Activated CD4-positive, alpha-beta T cell treated with anti-CD3 and anti-CD28 coated beads, Interleukin-2, amount 10 ng/mL, durations not matched to agents 7 days and 5 days (primary cell): ENCODE data around the gene LAMA3. TPM values are rescaled to one million over a fixed set of nuclear protein-coding genes. Genes with fewer than 3 reads are reported as not detected.

Experiments used
- CTCF ChIA-PET: fragments of 350-600 bp; sonication (Branson Sonifier 250); formaldehyde crosslinking; loops from one replicate; lab custom pipeline; 2021; ENCODE audit warnings: antibody characterized with exemption; lab: Charles Lee
- POLR2A ChIA-PET: fragments of 350-600 bp; sonication (Branson Sonifier 250); formaldehyde crosslinking; loops from one replicate; lab custom pipeline; 2021; ENCODE audit warnings: antibody characterized with exemption; lab: Charles Lee
- DNase-seq: peaks from one replicate; pipeline ENCODE4 v3.0.0-alpha.2; 2020
- H3K27ac Mint-ChIP-seq: one replicate; pipeline ENCODE4 v1.8.0; 2021; ENCODE audit warnings: mild to moderate bottlenecking, moderate library complexity, mixed read lengths
- H3K27me3 Mint-ChIP-seq: one replicate; pipeline ENCODE4 v1.8.0; 2021; ENCODE audit warnings: mixed read lengths
- H3K36me3 Mint-ChIP-seq: one replicate; pipeline ENCODE4 v1.8.0; 2021; ENCODE audit warnings: low read depth, mixed read lengths
- H3K4me1 Mint-ChIP-seq: one replicate; pipeline ENCODE4 v1.8.0; 2021; ENCODE audit warnings: mixed read lengths
- H3K4me3 Mint-ChIP-seq: one replicate; pipeline ENCODE4 v1.8.0; 2021; ENCODE audit warnings: mild to moderate bottlenecking, moderate library complexity, mixed read lengths
- H3K9me3 Mint-ChIP-seq: one replicate; pipeline ENCODE4 v1.8.0; 2021; ENCODE audit warnings: mixed read lengths
- total RNA-seq, 2 experiments: library from RNA; stranded (reverse); gene quantifications; one replicate each; pipeline ENCODE4 v1.2.3, GENCODE V29; 2021

The LAMA3 gene
- total RNA-seq, 2 experiments from 2014 or later: 0.20 to 0.54 TPM

DNA sequence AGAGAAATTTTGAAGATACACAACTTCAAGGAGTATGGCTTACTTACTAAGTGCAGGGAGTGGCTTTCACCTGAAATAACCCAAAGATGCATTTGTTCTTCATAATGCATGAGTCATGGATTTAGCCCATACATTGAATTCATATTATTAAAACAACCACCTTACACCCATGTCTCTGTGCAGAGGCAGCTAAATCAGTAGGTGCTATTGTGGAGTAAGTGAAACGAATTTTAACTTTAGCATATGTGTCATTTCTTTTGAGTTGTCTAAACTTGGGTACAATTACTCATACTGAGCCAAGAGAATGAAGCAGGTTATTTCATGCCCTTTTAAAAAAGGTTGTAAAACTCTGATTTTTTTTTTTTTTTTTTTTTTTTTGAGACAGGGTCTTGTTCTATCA is 15.5 kb upstream of the LAMA3 start:
- no peaks in the 10 kb centered on the region for H3K4me1 Mint-ChIP-seq
- CTCF ChIA-PET: no interaction called here
- no peak overlapping the region for H3K27ac Mint-ChIP-seq
- peaks cover 16% of the 10 kb centered on the region for H3K27me3 Mint-ChIP-seq
- DNase-seq: no peak
- POLR2A ChIA-PET: no interaction called here
- H3K9me3 Mint-ChIP-seq: no peaks in the 10 kb centered on the region
- no peaks in the 10 kb centered on the region for H3K36me3 Mint-ChIP-seq
- H3K4me3 Mint-ChIP-seq: no peak overlapping the region

DNA sequence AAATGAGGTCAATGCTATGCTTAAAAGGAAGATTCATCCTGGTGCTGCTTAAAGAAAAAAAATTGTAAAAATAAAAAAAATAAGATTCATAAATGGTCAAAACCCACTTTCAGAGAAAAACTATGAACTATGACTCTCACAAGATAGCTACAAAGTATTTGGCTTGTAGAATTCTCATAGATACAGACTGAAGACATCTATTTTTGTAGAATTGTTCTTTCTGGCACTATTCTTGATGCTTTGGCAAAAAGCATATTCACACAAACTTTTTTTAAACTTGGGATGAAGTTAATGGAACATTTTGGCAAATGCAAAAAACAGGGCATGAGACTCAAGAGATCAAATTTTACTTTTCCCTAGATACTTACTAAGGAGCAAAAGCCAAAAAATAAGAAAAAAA is 14.0 kb upstream of the LAMA3 start:
- no peak for DNase-seq
- no peaks in the 10 kb centered on the region for H3K4me1 Mint-ChIP-seq
- no peak overlapping the region for H3K4me3 Mint-ChIP-seq
- POLR2A ChIA-PET: no interaction called here
- CTCF ChIA-PET: no interaction called here
- H3K27ac Mint-ChIP-seq: no peak overlapping the region
- no peaks in the 10 kb centered on the region for H3K36me3 Mint-ChIP-seq
- peaks cover 21% of the 10 kb centered on the region for H3K27me3 Mint-ChIP-seq
- no peaks in the 10 kb centered on the region for H3K9me3 Mint-ChIP-seq

DNA sequence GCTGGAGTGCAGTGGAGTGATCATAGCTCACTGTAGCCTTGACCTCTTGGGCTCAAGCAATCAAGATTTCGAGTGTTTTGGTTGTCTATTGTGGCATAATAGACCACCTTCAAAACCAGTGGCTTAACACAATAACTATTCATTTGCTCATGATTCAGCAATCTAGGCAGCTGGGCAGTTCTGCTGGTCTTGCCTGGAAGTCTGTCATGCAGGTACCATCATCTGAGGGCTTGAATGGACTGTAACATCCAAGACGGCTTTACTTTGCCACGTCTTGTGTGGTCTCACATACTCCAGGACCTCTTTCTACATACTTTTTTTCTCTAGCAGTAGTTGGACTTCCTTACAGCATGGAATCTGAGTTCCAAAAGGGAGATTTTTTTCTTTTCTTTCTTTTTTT is 13.4 kb upstream of the LAMA3 start:
- H3K9me3 Mint-ChIP-seq: no peaks in the 10 kb centered on the region
- ChIA-PET POLR2A (no interaction called here), CTCF (no interaction called here)
- H3K27me3 Mint-ChIP-seq: peaks cover 24% of the 10 kb centered on the region
- DNase-seq: no peak
- H3K27ac Mint-ChIP-seq: no peak overlapping the region
- no peaks in the 10 kb centered on the region for H3K36me3 Mint-ChIP-seq
- no peaks in the 10 kb centered on the region for H3K4me1 Mint-ChIP-seq
- no peak overlapping the region for H3K4me3 Mint-ChIP-seq

DNA sequence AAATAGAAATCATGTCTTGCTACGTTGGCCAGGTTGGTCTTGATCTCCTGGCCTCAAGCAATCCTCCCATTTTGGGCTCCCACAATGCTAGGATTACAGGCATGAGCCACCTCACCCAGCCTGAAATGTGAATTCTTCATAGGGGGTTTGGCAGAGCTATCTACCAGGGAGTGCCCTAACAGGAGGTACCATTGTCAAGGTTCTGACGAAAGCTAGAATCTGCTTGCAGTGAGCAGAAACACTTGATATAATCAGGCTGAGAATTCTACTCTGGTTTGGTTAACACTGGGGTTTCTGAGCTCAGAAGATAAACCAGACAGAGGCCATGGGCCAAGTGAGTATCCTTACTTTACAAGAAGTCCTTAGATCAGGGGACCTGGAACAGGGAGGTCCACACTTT is 7.2 kb upstream of the LAMA3 start:
- ChIA-PET POLR2A (no interaction called here), CTCF (interaction anchor here (0.6 to 0.9 kb wide), 2 partner anchors 9 to 47 kb away, joined by 3 to 9 read pairs; no protein-coding TSS in a partner anchor)
- Mint-ChIP-seq H3K4me3 (no peak overlapping the region), H3K27ac (no peak overlapping the region), H3K36me3 (no peaks in the 10 kb centered on the region), H3K27me3 (peaks cover 48% of the 10 kb centered on the region), H3K4me1 (no peaks in the 10 kb centered on the region), H3K9me3 (no peaks in the 10 kb centered on the region)
- no peak for DNase-seq

DNA sequence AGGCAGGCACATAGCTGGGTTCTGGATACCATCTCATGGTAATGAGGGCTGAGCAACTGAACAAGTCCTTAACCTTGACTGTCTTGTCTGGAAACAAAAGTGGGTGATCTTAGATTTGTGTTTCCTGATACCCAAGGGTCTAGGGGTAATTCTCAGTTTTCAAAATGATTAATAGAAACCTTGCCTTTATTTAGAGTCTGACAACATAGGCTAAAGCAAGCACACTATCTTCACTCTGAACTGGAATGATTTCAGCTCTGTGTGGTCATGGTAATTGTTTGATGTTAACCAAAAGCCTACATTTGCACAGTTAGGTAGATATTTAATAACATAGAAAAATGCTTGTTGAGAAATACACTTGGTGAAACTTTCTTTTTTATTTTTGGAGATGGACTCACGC is 6.8 kb upstream of the LAMA3 start:
- no peak for DNase-seq
- no peak overlapping the region for H3K4me3 Mint-ChIP-seq
- ChIA-PET POLR2A (no interaction called here), CTCF (interaction anchor here (0.6 to 0.9 kb wide), 2 partner anchors 9 to 47 kb away, joined by 3 to 9 read pairs; no protein-coding TSS in a partner anchor)
- no peak overlapping the region for H3K27ac Mint-ChIP-seq
- no peaks in the 10 kb centered on the region for H3K9me3 Mint-ChIP-seq
- H3K36me3 Mint-ChIP-seq: no peaks in the 10 kb centered on the region
- H3K4me1 Mint-ChIP-seq: no peaks in the 10 kb centered on the region
- H3K27me3 Mint-ChIP-seq: peaks cover 49% of the 10 kb centered on the region

DNA sequence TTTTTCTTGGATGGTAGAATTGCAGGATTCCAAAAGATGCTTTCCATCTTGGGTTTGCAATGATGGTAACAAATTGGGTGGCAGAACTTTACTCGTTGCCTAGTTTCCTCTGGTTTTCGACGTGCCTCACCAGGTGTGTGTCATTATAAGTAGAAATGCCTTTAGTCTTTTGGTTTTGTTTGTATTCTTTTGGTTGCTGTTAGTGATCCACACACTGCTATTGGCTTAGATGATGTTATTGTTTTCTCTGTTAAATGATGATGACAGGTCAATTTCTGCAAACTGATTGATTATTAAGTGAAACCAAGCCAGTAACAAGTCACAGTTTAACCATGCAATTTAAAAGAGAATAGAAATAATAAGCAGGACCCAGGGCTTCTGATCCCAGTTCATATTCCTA is 6.1 kb upstream of the LAMA3 start:
- H3K4me3 Mint-ChIP-seq: no peak overlapping the region
- DNase-seq: no peak
- no peaks in the 10 kb centered on the region for H3K9me3 Mint-ChIP-seq
- no peak overlapping the region for H3K27ac Mint-ChIP-seq
- peaks cover 55% of the 10 kb centered on the region for H3K27me3 Mint-ChIP-seq
- ChIA-PET POLR2A (no interaction called here), CTCF (no interaction called here)
- H3K36me3 Mint-ChIP-seq: no peaks in the 10 kb centered on the region
- no peaks in the 10 kb centered on the region for H3K4me1 Mint-ChIP-seq

DNA sequence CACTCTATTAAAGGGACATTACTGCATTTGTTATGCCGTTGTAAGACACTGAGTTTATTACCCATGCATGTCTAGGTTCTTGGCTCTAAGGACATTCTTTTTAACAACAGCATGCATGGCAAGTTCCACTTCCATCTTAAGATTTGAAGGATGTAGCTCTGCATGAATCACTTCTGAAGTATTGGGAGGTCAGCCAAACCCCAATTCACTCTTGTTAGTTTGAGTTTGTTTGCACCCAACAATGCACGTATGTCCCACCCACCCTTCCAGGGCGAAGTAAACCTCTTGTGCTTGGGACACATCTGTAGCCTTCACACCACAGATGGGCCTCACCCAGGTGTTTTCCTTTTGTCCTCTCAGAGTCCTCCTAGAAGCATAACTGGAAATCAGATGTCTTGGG is 5.6 kb upstream of the LAMA3 start:
- POLR2A ChIA-PET: no interaction called here
- peaks cover 1% of the 10 kb centered on the region for H3K4me1 Mint-ChIP-seq
- H3K27ac Mint-ChIP-seq: no peak overlapping the region
- no peaks in the 10 kb centered on the region for H3K36me3 Mint-ChIP-seq
- H3K9me3 Mint-ChIP-seq: no peaks in the 10 kb centered on the region
- no peak for DNase-seq
- CTCF ChIA-PET: no interaction called here
- no peak overlapping the region for H3K4me3 Mint-ChIP-seq
- H3K27me3 Mint-ChIP-seq: peaks cover 56% of the 10 kb centered on the region

DNA sequence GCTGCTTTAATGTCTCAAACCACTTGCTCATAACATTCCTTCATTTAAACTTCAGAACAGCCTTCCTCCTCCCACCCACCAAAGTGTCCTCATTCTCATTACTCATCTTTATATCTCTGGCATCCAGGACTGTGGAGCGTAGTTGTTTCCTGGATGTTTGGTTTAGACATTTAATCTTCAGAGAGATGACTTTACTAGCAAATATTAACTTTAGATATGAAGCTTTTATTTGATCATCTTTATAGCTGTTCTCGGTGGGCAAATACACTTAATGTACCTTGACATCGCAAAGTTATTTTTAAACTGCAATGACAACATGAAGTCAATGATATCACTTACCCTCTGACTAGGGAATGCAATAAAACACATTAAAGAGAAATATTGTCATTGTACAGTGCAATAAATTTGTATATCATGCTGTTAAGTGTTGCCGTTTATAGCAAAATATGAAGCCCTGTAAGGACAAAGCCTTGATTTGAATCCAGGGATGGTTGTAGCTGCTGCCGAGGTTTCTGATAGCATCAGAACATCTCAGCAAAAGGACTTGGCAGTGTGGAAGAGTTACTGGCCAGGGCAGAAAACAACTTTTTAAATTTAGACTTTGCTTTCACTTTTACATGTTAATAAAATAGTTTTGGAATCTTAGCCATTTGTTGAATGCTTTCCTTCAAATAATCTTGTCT is 4.6 kb upstream of the LAMA3 start:
- Mint-ChIP-seq H3K9me3 (no peaks in the 10 kb centered on the region), H3K4me1 (peaks cover 6% of the 10 kb centered on the region), H3K36me3 (no peaks in the 10 kb centered on the region), H3K27me3 (peaks cover 55% of the 10 kb centered on the region), H3K27ac (no peak overlapping the region), H3K4me3 (no peak overlapping the region)
- ChIA-PET POLR2A (no interaction called here), CTCF (no interaction called here)
- DNase-seq: no peak

DNA sequence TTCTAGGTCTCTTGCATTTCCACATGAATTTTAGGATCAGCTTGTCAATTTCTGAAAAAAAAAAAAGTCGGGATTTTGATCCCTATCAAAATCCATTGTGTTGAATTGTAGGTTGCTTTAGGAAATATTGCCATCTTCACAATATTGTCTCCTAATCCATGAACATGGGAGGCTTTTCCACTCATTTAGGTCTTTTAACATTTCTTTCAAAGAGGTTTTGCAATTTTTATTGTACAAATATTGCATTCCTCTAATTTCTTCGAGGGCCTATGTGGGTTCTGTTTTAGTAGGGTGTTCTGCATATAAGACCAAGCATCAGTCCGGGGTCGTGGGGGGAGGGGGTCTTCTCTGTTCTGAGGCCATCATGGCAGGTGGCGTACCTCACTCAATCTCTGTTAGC is 725 bp upstream of the LAMA3 start:
- Mint-ChIP-seq H3K4me3 (no peak overlapping the region), H3K9me3 (no peaks in the 10 kb centered on the region), H3K36me3 (no peaks in the 10 kb centered on the region), H3K4me1 (peaks cover 6% of the 10 kb centered on the region), H3K27me3 (peaks cover 55% of the 10 kb centered on the region), H3K27ac (no peak overlapping the region)
- CTCF ChIA-PET: no interaction called here
- no peak for DNase-seq
- POLR2A ChIA-PET: no interaction called here

DNA sequence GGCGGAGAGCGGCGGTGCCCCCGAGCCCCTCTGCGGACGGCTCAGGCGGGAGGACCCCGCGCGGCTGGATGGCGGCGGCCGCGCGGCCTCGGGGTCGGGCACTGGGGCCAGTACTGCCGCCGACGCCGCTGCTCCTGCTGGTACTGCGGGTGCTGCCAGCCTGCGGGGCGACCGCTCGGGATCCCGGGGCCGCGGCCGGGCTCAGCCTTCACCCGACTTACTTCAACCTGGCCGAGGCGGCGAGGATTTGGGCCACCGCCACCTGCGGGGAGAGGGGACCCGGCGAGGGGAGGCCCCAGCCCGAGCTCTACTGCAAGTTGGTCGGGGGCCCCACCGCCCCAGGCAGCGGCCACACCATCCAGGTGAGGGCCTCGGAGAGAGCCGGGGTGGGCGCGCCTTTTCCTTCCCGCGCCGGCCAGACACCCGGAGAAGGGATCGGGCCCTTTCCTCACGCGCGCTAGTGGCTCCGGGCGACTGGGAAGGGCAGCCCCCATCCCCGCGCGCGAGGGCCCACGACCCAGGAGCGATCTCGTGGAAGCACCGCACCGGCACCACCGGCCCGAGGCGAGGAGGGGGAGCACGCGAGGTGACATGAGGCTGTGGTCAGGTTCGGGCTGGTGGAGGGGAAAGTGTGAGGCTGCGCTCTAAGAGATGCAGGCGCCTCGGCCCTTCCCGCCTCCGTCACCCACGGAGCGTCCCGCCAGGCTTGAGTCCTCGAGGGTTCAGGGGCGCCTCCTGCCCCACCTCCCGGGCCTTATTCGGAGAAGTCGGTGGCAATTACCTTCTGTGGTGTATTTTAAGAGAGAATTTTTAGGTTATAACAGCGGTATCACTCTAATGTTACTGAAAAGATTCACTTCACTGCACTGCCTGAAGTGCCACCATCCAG is 607 bp downstream of the LAMA3 start:
- H3K36me3 Mint-ChIP-seq: no peaks in the 10 kb centered on the region
- POLR2A ChIA-PET: no interaction called here
- peaks cover 53% of the 10 kb centered on the region for H3K27me3 Mint-ChIP-seq
- peak overlapping the region; percentile 40 for H3K4me3 Mint-ChIP-seq
- peaks cover 6% of the 10 kb centered on the region for H3K4me1 Mint-ChIP-seq
- H3K9me3 Mint-ChIP-seq: no peaks in the 10 kb centered on the region
- CTCF ChIA-PET: no interaction called here
- no peak for DNase-seq
- no peak overlapping the region for H3K27ac Mint-ChIP-seq

DNA sequence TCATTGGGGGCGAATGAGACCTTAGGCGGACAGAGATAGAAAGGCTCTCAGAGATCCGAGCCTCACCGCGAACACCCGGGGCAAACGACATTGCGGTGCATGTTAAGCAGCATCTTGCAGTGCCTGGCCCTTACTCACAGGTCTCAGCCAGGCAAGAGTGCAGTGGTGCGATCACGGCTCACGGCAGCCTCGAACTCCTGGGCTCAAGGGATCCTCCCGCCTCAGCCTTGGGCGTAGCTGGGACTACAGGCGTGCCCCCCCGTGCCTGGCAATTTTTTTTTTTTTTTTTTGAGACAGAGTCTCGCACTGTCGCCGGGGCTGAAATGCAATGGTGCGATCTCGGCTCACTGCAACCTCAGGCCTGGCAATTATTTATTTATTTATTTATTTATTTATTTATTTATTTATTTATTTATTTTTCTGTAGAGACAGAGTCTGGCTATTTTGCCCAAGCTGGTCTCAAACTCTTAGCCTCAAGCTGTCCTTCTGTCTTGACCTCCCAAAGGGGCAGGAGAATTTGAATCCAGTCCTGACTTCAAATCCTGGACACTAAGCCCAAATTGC is 1.3 kb downstream of the LAMA3 start:
- H3K4me1 Mint-ChIP-seq: peaks cover 6% of the 10 kb centered on the region
- peak overlapping the region; percentile 40 for H3K4me3 Mint-ChIP-seq
- peaks cover 55% of the 10 kb centered on the region for H3K27me3 Mint-ChIP-seq
- CTCF ChIA-PET: interaction anchor here (0.5 to 1.3 kb wide), 2 partner anchors 8 to 420 kb away, joined by 3 read pairs; no protein-coding TSS in a partner anchor
- H3K27ac Mint-ChIP-seq: no peak overlapping the region
- no peak for DNase-seq
- no peaks in the 10 kb centered on the region for H3K9me3 Mint-ChIP-seq
- no peaks in the 10 kb centered on the region for H3K36me3 Mint-ChIP-seq
- POLR2A ChIA-PET: no interaction called here

DNA sequence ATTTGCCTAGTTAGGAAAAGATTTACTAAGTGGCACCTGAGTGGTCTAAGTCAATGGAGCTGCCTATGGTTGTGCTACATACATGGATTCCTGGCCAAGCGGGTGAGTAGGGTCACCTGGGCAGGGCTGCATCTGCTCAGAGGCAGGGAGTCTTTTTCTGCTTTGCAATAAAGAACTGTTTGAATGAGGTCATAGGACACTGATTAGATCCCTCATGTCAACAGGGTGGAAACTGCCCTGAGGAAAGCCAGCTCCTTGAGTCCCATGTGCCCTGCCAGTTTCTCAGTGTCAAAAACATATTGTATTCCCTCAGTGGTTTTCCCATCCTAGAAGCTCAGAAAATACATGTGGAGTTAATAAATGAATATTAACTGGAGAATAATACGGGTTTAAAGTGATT is 4.6 kb downstream of the LAMA3 start:
- DNase-seq: no peak
- Mint-ChIP-seq H3K36me3 (no peaks in the 10 kb centered on the region), H3K4me3 (no peak overlapping the region), H3K27ac (no peak overlapping the region), H3K9me3 (no peaks in the 10 kb centered on the region), H3K27me3 (peaks cover 37% of the 10 kb centered on the region), H3K4me1 (peaks cover 4% of the 10 kb centered on the region)
- ChIA-PET CTCF (interaction anchor here (0.7 kb wide), 1 partner anchor 9 kb away, joined by 3 read pairs; no protein-coding TSS in a partner anchor), POLR2A (no interaction called here)
